Choroid plexus epithelial cell (primary cell): ENCODE data around the gene RNF11.

Source experiments
- DNase-seq: peaks from one replicate; pipeline ENCODE4 v3.0.0-alpha.2; 2010; ENCODE audit warnings: low read depth
- H3K4me3 ChIP-seq: 2 replicates; pipeline ENCODE4 v1.5.1; 2011; ENCODE audit warnings: low read depth, mild to moderate bottlenecking, control low read depth, low read length, moderate library complexity
- CTCF ChIP-seq: conservative IDR thresholded peaks from 2 replicates; pipeline ENCODE4 v1.5.1; 2011; ENCODE audit warnings: low read depth, mild to moderate bottlenecking, control low read depth, inconsistent platforms, low read length, moderate library complexity

RNF11 gene

GRCh38 chr1:51297401-51298321 lies 61.6 kb downstream of the RNF11 start:
- no peak for DNase-seq
- TF ChIP-seq CTCF = no peak
- peak overlapping the region; percentile 56 for H3K4me3 ChIP-seq

GRCh38 chr1:51298322-51298705 lies 62.2 kb downstream of the RNF11 start:
- TF ChIP-seq CTCF = no peak
- no peak overlapping the region for H3K4me3 ChIP-seq
- DNase-seq = no peak

- TF ChIP-seq CTCF = no peak
- H3K4me3 ChIP-seq = no peak overlapping the region
- no peak for DNase-seq
Measured at GRCh38 chr1:51299185-51299885, 63.3 kb downstream of the RNF11 start.

DNA sequence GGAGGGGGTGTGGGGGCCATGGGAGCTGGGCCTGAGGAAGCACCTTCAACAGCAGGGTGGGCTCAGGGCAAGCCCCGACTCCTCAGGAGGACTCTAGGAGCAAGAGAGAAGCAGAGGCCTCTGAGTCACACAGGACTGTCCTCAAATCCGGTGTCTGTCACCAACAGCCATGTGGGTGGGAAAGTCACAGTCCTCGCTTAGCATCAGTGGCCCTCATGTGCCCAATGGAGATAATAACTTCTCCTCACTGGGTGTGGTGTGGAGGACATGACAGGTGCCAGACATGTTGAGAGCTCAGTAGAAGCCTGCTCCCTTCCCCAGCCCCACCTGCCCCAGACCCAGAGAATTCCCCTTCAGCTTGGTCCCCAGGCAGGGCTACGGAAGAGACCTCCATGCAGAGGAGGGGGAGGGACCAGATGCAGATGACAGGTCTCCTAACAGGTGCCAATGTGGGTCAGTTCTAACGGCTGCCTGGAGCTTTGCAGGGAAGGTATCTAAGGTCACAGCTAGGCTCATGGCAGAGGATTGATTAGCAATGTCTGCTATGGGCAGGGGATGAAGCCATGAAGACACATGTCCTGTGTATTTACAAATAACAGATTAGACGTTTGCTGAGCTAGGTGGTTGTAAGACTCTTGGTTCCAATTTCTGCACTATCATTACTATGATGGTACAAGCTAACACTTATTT lies 64.1 kb downstream of the RNF11 start:
- no peak overlapping the region for H3K4me3 ChIP-seq
- no peak for DNase-seq
- TF ChIP-seq CTCF = no peak

DNA sequence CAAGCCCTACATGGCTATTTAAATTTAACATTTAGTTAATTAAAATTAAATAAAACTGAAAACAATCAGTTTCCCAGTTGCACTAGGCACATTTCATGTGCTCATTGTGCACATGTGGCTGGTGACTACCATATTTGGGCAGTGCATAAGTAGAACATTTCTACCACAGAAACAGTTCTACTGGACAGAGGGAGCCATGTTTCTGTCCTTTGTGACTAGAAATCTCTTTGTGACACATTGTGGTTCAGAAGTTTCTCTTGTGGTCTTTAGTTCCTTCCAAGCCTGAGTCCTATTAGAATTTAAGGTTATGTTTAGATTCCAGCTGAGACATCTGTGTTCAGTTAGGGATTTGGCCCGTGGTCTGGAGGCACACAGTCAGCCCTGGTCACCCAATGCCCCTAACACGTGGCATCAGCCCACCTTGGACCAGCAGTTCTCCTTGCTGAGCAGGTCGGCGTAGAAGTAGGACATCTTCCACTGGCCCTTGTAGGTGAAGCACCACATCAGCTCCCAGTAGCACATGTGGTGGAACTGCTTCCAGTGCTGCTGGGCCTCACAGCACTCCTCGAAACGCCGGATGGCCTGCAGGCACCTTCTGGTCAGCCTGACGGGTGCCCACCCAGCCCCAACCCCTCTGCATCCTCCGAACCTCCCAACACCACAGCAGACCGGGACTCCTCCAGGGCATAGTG lies 65.2 kb downstream of the RNF11 start:
- no peak for DNase-seq
- no peak for TF ChIP-seq CTCF
- no peak overlapping the region for H3K4me3 ChIP-seq

DNA sequence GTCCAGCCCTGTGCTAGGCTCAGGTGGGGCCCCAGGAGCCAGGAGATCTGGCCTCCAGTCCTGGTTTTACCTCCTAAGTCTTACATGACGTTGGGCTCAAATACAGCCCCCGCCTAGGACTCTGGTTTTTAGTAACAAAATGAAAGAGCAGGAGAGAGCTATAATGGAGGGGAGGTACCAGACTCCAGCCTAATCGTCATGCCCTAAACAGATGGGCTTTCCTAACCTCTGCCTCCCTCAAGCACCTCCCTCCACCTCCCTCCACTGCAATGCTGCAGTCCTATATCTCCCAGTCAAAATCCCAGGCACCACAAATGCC lies 65.7 kb downstream of the RNF11 start:
- no peak for TF ChIP-seq CTCF
- no peak overlapping the region for H3K4me3 ChIP-seq
- DNase-seq = no peak
